Measurements from ENCODE around the gene CALHM6.

- no peak for TF ChIP-seq CTCF (IDR thresholded peaks at IDR 0.05; ENCODE audit: insufficient read depth, low read depth, low read length)
- no peak for TF ChIP-seq EZH2 (IDR thresholded peaks at IDR 0.05; ENCODE audit: insufficient read depth, low read length)
These were observed 4.1 kb downstream of the CALHM6 start for GRCh38 chr6:116465246-116465645.
